Body of pancreas (tissue), 4 donors: Measurements from ENCODE around the gene METTL25B. TPM values are rescaled to one million over a fixed set of nuclear protein-coding genes. Genes with fewer than 3 reads are reported as not detected.

Source experiments
- ATAC-seq: fragments of 150-250 bp; one replicate; pipeline ENCODE4 v1.9.1; 2016
- DNase-seq, 4 donors: peaks; one replicate each; pipeline ENCODE4 v3.0.0-alpha.2; 2019
- H3K27ac ChIP-seq, 4 donors: fragments of 200-600 bp; sonication (generic); 1 replicate in 3 of 4; 2 replicates in 1 of 4; pipeline versions ENCODE4 v1.5.1 to v1.6.1; 2016 to 2019; ENCODE audit warnings: mild to moderate bottlenecking in 1 of 4, mixed read lengths in 1 of 4, moderate library complexity in 1 of 4
- H3K27me3 ChIP-seq, 2 donors: fragments of 200-600 bp; sonication (generic); one replicate each; pipeline ENCODE4 v1.6.0; 2016; ENCODE audit warnings: mild to moderate bottlenecking in 1 of 2
- H3K36me3 ChIP-seq, 2 donors: fragments of 200-600 bp; sonication (generic); replicated peaks in 1 of 2; 2 replicates each; pipeline ENCODE4 v1.5.1; 2016; ENCODE audit warnings: low read depth in 2 of 2; ENCODE audit not compliant: insufficient read depth in 1 of 2
- H3K4me1 ChIP-seq: fragments of 200-600 bp; sonication (generic); one replicate; pipeline ENCODE4 v1.6.0; 2016
- H3K4me3 ChIP-seq, 2 donors: fragments of 200-600 bp; sonication (generic); 1 replicate in 1 of 2; 2 replicates in 1 of 2; pipeline ENCODE4 v1.5.1; 2016 to 2019
- H3K9me3 ChIP-seq, 3 donors: fragments of 200-600 bp; sonication (generic); 1 replicate in 2 of 3; 2 replicates in 1 of 3; pipeline ENCODE4 v1.5.1; 2016
- CTCF ChIP-seq, 7 experiments: fragments of 450-650 bp in 4 of 7; fragments of 200-600 bp in 3 of 7; sonication (generic) in 3 of 7; IDR thresholded peaks; one replicate each; pipeline ENCODE4 v1.5.1; 2016 to 2019; ENCODE audit warnings: antibody characterized with exemption in 7 of 7
- POLR2A ChIP-seq, 3 donors: fragments of 450-650 bp; IDR thresholded peaks; one replicate each; pipeline ENCODE4 v1.6.1; 2016; ENCODE audit warnings: antibody characterized with exemption in 3 of 3, mild to moderate bottlenecking in 2 of 3
- WGBS, 2 donors: methylation state at CpG; one replicate each; pipeline ENCODE4 v1.1.5; 2017; 5-methylcytosine and 5-hydroxymethylcytosine counted together
- intact Hi-C: fragments of 100-400 bp; cut with DNase I; formaldehyde crosslinking; loops from one replicate; pipeline ENCODE4 v1.15.1; 2023
- total RNA-seq, 2 donors: library from RNA; depleted of rRNA; stranded (reverse); fragments of >200 nt; gene quantifications; one replicate each; pipeline ENCODE4 v1.1.0, GENCODE V29; 2016

The METTL25B gene
- total RNA-seq, 2 donors from 2014 or later: 14.5 to 68.2 TPM

GRCh38 chr1:156775799-156776198 lies 47.5 kb downstream of the METTL25B start:
- ATAC-seq: no peak
- peaks cover 0 to 2% of the 10 kb centered on the region in 2 donors for H3K36me3 ChIP-seq
- WGBS, 2 donors: 80 to 84% methylated on average over 5 of the region's 5 CpGs
- no peak for DNase-seq
- no peak overlapping the region for H3K4me3 ChIP-seq
- peaks cover 23% of the 10 kb centered on the region for H3K4me1 ChIP-seq
- H3K9me3 ChIP-seq: no peaks in the 10 kb centered on the region
- H3K27ac ChIP-seq: no peak overlapping the region
- intact Hi-C loops: no loop called here
- H3K27me3 ChIP-seq: no peaks in the 10 kb centered on the region
- TF ChIP-seq CTCF (IDR thresholded peaks at IDR 0.05) (no peak), POLR2A (IDR thresholded peaks at IDR 0.05) (no peak)

DNA sequence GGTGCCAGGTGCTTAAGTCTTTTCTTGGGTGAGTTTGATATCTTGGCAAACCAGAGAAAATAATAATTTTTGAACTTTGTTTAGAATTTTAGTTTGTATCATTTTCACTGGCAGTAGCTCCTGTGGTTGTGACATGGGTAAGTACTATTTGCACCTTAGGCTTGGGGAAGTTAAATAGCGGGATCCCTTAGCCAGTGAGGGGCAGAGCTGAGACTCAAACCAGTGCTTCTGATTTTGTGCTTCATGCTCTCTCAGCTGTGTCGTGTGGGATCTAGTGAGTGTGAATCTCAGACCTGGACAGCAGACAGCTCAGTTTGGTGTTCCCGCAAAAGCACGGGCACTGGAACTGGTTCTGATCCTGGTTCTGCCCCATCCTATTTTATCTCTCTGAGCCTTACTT lies 48.7 kb downstream of the METTL25B start:
- H3K27me3 ChIP-seq: no peaks in the 10 kb centered on the region
- no peaks in the 10 kb centered on the region for H3K9me3 ChIP-seq
- H3K4me3 ChIP-seq: no peak overlapping the region
- 52 to 64% methylated on average over 4 of the region's 4 CpGs for WGBS, 2 donors
- H3K4me1 ChIP-seq: peaks cover 21% of the 10 kb centered on the region
- DNase-seq (no peak), ATAC-seq (no peak)
- no peak for TF ChIP-seq CTCF (IDR thresholded peaks at IDR 0.05)
- TF ChIP-seq POLR2A (IDR thresholded peaks at IDR 0.05): no peak
- H3K27ac ChIP-seq: no peak overlapping the region
- no peaks in the 10 kb centered on the region for H3K36me3 ChIP-seq
- intact Hi-C loops: no loop called here

GRCh38 chr1:156777573-156777972 lies 49.3 kb downstream of the METTL25B start:
- H3K27me3 ChIP-seq: no peaks in the 10 kb centered on the region
- no peaks in the 10 kb centered on the region for H3K36me3 ChIP-seq
- no peak for ATAC-seq
- no peak for DNase-seq
- no peak overlapping the region for H3K27ac ChIP-seq
- no peak overlapping the region for H3K4me3 ChIP-seq
- TF ChIP-seq POLR2A (IDR thresholded peaks at IDR 0.05): no peak
- no peak for TF ChIP-seq CTCF (IDR thresholded peaks at IDR 0.05)
- 19 to 30% methylated on average over 1 of the region's 1 CpG for WGBS, 2 donors
- intact Hi-C loops: no loop called here
- no peaks in the 10 kb centered on the region for H3K9me3 ChIP-seq
- H3K4me1 ChIP-seq: peaks cover 17% of the 10 kb centered on the region

- Histone ChIP-seq H3K4me1 (peaks cover 5% of the 10 kb centered on the region), H3K36me3 (peaks cover 0 to 4% of the 10 kb centered on the region in 2 donors), H3K4me3 (no peak overlapping the region), H3K27ac (no peak overlapping the region), H3K9me3 (no peaks in the 10 kb centered on the region), H3K27me3 (no peaks in the 10 kb centered on the region)
- DNase-seq: no peak
- intact Hi-C loops: no loop called here
- TF ChIP-seq POLR2A (IDR thresholded peaks at IDR 0.05) (no peak), CTCF (IDR thresholded peaks at IDR 0.05) (no peak)
- no peak for ATAC-seq
These were observed 53.4 kb downstream of the METTL25B start for GRCh38 chr1:156781585-156782186.

DNA sequence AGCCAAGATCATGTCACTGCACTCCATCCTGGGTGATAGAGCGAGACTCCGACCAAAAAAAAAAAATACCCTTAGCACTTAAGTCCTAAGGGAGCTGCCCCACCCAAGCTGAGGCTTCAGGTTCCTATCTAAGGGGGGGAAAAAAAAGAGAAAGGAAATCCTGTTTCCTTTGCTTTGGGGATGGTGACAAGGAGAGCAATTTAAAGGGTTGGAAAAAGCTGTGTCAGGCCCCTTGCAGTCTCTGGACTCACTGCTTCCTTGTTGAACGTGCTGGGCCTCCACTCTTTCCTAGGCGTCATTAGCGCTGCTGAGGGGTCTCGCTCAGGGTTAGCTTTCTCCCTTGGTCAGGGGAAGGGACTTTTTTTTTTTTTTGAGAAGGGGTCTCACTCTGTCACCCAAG lies 57.2 kb downstream of the METTL25B start:
- Histone ChIP-seq H3K4me3 (no peak overlapping the region), H3K4me1 (peaks cover 5% of the 10 kb centered on the region), H3K27ac (no peak overlapping the region), H3K27me3 (no peaks in the 10 kb centered on the region), H3K36me3 (peaks cover 3 to 15% of the 10 kb centered on the region in 2 donors), H3K9me3 (no peaks in the 10 kb centered on the region)
- ATAC-seq (no peak), DNase-seq (no peak)
- WGBS, 2 donors: 89 to 95% methylated on average over 6 of the region's 6 CpGs
- intact Hi-C loops: no loop called here
- TF ChIP-seq POLR2A (IDR thresholded peaks at IDR 0.05) (no peak), CTCF (IDR thresholded peaks at IDR 0.05) (no peak)
